HepG2 (cell line): ENCODE data around the gene MFSD6.

Source experiments
- ARNT ChIP-seq: fragments of 450-650 bp; IDR thresholded peaks from 2 replicates; pipeline ENCODE4 v1.6.1; 2017
- KLF15 ChIP-seq: sonication (generic); formaldehyde crosslinking; IDR thresholded peaks from 2 replicates; pipeline ENCODE4 v1.8.1; 2023; ENCODE audit warnings: borderline replicate concordance, mild to moderate bottlenecking, inconsistent platforms, missing genetic modification reagents, mixed read lengths
- MYNN ChIP-seq: sonication (generic); formaldehyde crosslinking; IDR thresholded peaks from 2 replicates; pipeline ENCODE4 v1.4.0; 2020; ENCODE audit warnings: mild to moderate bottlenecking, low read depth, missing genetic modification reagents
- RORA ChIP-seq: sonication (generic); formaldehyde crosslinking; IDR thresholded peaks from 2 replicates; pipeline ENCODE4 v1.5.0; 2020; ENCODE audit warnings: mild to moderate bottlenecking, missing genetic modification reagents, moderate library complexity
- TCF7L2 ChIP-seq: IDR thresholded peaks from 2 replicates; pipeline ENCODE4 v1.6.1; 2011; ENCODE audit warnings: mild to moderate bottlenecking, low read depth, low read length, moderate library complexity
- TF ChIP-seq, protein P1 (sequence below): sonication (generic); formaldehyde crosslinking; IDR thresholded peaks from 2 replicates; pipeline ENCODE4 v1.4.0; 2020; ENCODE audit warnings: mild to moderate bottlenecking, missing genetic modification reagents
- TF ChIP-seq, protein P2 (sequence below): sonication (generic); formaldehyde crosslinking; IDR thresholded peaks from 2 replicates; pipeline ENCODE4 v1.4.0; 2020; ENCODE audit warnings: missing genetic modification reagents

DNA sequence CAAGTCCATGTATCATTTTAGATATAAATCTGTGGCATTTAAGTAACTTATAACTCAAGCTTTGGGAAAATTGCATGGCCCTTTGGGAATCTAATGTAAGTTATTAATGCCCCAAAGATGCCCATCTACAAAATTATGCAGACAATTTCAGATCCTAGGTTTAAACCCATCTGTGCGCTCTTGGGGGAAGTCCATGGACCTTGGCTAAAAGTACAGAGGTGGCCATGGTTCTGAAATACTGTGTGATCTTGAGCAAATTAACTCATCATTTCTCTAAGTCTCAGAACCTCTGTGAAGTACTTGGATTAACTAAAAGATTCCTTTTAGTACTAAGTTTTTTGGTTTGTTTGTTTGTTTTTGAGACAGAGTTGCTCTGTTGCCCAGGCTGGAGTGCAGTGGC lies 45.3 kb upstream of the MFSD6 start:
- TF ChIP-seq MYNN (no peak), TCF7L2 (no peak), RORA (CRISPR knock-in tag) (no peak), KLF15 (CRISPR knock-in tag) (no peak), ARNT (no peak)
- TF ChIP-seq, protein P1, sequence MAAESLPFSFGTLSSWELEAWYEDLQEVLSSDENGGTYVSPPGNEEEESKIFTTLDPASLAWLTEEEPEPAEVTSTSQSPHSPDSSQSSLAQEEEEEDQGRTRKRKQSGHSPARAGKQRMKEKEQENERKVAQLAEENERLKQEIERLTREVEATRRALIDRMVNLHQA (CRISPR knock-in tag) = no peak
- TF ChIP-seq, protein P2, sequence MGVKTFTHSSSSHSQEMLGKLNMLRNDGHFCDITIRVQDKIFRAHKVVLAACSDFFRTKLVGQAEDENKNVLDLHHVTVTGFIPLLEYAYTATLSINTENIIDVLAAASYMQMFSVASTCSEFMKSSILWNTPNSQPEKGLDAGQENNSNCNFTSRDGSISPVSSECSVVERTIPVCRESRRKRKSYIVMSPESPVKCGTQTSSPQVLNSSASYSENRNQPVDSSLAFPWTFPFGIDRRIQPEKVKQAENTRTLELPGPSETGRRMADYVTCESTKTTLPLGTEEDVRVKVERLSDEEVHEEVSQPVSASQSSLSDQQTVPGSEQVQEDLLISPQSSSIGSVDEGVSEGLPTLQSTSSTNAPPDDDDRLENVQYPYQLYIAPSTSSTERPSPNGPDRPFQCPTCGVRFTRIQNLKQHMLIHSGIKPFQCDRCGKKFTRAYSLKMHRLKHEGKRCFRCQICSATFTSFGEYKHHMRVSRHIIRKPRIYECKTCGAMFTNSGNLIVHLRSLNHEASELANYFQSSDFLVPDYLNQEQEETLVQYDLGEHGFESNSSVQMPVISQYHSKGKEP (CRISPR knock-in tag) = no peak
